Measurements from ENCODE around the gene MUCL3. TPM values are rescaled to one million over a fixed set of nuclear protein-coding genes. Genes with fewer than 3 reads are reported as not detected.
"Not testable (repeated sequence)": the region's sequence is repeated elsewhere in the genome, so short reads cannot be mapped to it uniquely, and the experiment has no call there.

Gene MUCL3
- total RNA-seq, 1 donor from 2014 or later: not detected

DNA sequence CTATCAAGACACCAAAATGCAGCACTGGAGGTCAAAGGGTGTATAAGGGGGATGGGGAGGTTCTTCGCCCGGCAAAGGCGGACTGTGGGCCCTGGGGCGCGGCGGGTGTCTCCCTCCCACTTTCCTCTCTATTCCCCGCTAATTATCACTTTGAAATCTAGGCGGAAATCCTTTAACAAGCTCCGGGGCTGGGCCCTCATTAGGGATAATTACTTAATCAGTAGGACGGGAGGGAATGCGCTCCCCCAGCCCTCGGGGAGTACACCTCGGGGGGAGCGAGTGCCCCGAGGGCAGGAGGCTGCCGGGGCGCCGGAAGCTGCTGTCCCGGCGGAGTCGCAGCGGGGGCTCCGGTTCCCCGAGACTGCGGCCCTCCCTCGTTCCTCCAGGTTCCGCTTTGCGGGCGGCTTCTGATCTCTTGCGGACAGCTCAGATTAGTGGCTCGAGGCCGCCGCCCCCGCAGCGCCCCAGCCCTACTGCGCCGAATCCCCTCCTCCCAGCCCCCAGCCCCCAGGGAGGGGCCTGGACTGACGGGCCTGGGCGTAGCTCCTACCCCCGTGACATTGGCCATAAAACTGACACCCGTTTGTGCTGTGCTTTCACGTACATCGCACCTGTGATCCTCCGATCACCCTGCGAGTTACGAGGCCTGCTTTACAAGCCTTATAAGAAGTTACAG, 14.7 kb downstream of the MUCL3 start:
- no peak overlapping the region for H3K27ac Mint-ChIP-seq
- no peaks in the 10 kb centered on the region for H3K9me3 Mint-ChIP-seq
- intact Hi-C loops (cut with micrococcal nuclease): no loop called here
- H3K4me3 Mint-ChIP-seq (ENCODE audit: low read depth): peak overlapping the region; percentile 55
- H3K36me3 Mint-ChIP-seq (ENCODE audit: low read depth): no peaks in the 10 kb centered on the region
- DNase-seq (ENCODE audit: low spot score): peak; percentile 18
- H3K27me3 Mint-ChIP-seq (ENCODE audit: low read depth): peaks cover 66% of the 10 kb centered on the region
- H3K4me1 Mint-ChIP-seq (ENCODE audit: low read depth): peaks cover 7% of the 10 kb centered on the region

DNA sequence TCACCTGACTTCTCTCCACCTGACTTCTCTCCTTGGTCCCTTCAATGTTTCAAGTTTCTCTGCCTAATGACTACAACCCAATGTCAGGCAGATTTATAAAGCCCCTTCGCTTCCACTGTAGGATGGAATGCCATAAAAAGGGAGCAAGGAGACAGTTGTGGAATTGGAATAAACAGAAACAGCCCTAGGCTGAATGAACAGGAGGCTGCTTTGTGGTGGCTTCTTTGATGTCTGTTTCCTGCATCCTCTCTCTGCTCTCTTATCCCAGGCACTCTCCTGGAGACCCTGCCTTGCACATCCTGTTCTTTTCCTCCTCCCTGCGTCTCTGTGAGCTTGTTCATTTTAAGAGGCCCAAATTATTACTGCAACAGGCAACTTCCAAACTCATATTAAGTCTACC, 16.9 kb downstream of the MUCL3 start:
- intact Hi-C loops (cut with micrococcal nuclease): no loop called here
- DNase-seq (ENCODE audit: low spot score): no peak
- Mint-ChIP-seq H3K36me3 (ENCODE audit: low read depth) (no peaks in the 10 kb centered on the region), H3K9me3 (no peaks in the 10 kb centered on the region), H3K4me1 (ENCODE audit: low read depth) (peaks cover 2% of the 10 kb centered on the region), H3K27ac (no peak overlapping the region), H3K4me3 (ENCODE audit: low read depth) (no peak overlapping the region), H3K27me3 (ENCODE audit: low read depth) (peaks cover 55% of the 10 kb centered on the region)

DNA sequence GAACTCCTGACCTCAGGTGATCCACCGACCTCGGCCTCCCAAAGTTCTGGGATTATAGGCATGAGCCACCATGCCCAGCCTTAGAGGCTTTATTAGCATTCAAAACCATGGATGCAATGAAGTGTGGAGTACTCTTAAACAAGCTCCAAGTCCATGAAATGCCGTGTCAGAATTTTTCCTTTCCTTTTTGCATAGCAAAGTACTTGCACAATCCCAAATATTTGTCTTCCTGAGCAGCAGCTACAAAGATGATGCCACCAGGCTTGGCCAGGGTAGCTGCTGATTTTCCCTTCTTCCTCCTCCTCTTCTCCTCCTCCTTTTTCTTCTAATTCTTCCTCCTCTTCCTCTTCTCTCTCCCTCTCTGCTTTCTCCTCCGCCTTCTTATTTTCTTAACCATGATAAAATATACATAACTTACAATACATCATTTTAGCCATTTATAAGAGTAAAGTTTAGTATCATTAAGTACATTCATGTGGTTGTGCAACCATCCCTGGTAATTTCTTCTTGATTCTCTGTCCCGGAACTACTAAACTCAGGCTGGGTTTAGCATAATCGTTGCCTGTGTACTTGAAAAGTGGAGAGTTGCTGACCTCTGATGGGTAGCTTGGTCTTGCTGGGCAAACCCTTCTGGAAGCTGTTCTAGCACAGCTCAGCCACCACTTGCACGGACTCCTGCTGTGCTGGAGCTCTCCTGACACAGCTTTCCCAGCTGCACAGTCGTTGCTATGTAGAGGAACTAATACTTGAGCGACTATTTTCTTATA, 20.3 kb downstream of the MUCL3 start:
- Mint-ChIP-seq H3K4me3 (ENCODE audit: low read depth) (no peak overlapping the region), H3K4me1 (ENCODE audit: low read depth) (peaks cover 18% of the 10 kb centered on the region), H3K9me3 (no peaks in the 10 kb centered on the region), H3K27me3 (ENCODE audit: low read depth) (peaks cover 42% of the 10 kb centered on the region), H3K27ac (no peak overlapping the region), H3K36me3 (ENCODE audit: low read depth) (no peaks in the 10 kb centered on the region)
- intact Hi-C loops (cut with micrococcal nuclease): no loop called here
- no peak for DNase-seq (ENCODE audit: low spot score)

GRCh38 chr6:30962716-30963115, 21.9 kb downstream of the MUCL3 start:
- no peak overlapping the region for H3K27ac Mint-ChIP-seq
- peaks cover 18% of the 10 kb centered on the region for H3K4me1 Mint-ChIP-seq (ENCODE audit: low read depth)
- DNase-seq (ENCODE audit: low spot score): no peak
- no peak overlapping the region for H3K4me3 Mint-ChIP-seq (ENCODE audit: low read depth)
- no peaks in the 10 kb centered on the region for H3K9me3 Mint-ChIP-seq
- H3K36me3 Mint-ChIP-seq (ENCODE audit: low read depth): no peaks in the 10 kb centered on the region
- peaks cover 34% of the 10 kb centered on the region for H3K27me3 Mint-ChIP-seq (ENCODE audit: low read depth)
- intact Hi-C loops (cut with micrococcal nuclease): no loop called here

GRCh38 chr6:30963641-30964040, 22.9 kb downstream of the MUCL3 start:
- Mint-ChIP-seq H3K36me3 (ENCODE audit: low read depth) (no peaks in the 10 kb centered on the region), H3K4me1 (ENCODE audit: low read depth) (peaks cover 18% of the 10 kb centered on the region), H3K9me3 (no peaks in the 10 kb centered on the region), H3K27me3 (ENCODE audit: low read depth) (peaks cover 28% of the 10 kb centered on the region), H3K27ac (no peak overlapping the region), H3K4me3 (ENCODE audit: low read depth) (no peak overlapping the region)
- intact Hi-C loops (cut with micrococcal nuclease): no loop called here
- DNase-seq (ENCODE audit: low spot score): no peak

- Mint-ChIP-seq H3K36me3 (ENCODE audit: low read depth) (no peaks in the 10 kb centered on the region), H3K27ac (no peak overlapping the region), H3K9me3 (no peaks in the 10 kb centered on the region), H3K4me1 (ENCODE audit: low read depth) (peaks cover 18% of the 10 kb centered on the region), H3K4me3 (ENCODE audit: low read depth) (no peak overlapping the region), H3K27me3 (ENCODE audit: low read depth) (peaks cover 27% of the 10 kb centered on the region)
- peak; percentile 11 for DNase-seq (ENCODE audit: low spot score)
- intact Hi-C loops (cut with micrococcal nuclease): no loop called here
Observed at GRCh38 chr6:30964075-30964474, 23.3 kb downstream of the MUCL3 start.

GRCh38 chr6:30965140-30965601, 24.4 kb downstream of the MUCL3 start:
- H3K27me3 Mint-ChIP-seq (ENCODE audit: low read depth): peaks cover 23% of the 10 kb centered on the region
- no peaks in the 10 kb centered on the region for H3K36me3 Mint-ChIP-seq (ENCODE audit: low read depth)
- no peak overlapping the region for H3K4me3 Mint-ChIP-seq (ENCODE audit: low read depth)
- H3K4me1 Mint-ChIP-seq (ENCODE audit: low read depth): peaks cover 18% of the 10 kb centered on the region
- DNase-seq (ENCODE audit: low spot score): no peak
- intact Hi-C loops (cut with micrococcal nuclease): no loop called here
- no peak overlapping the region for H3K27ac Mint-ChIP-seq
- H3K9me3 Mint-ChIP-seq: no peaks in the 10 kb centered on the region

DNA sequence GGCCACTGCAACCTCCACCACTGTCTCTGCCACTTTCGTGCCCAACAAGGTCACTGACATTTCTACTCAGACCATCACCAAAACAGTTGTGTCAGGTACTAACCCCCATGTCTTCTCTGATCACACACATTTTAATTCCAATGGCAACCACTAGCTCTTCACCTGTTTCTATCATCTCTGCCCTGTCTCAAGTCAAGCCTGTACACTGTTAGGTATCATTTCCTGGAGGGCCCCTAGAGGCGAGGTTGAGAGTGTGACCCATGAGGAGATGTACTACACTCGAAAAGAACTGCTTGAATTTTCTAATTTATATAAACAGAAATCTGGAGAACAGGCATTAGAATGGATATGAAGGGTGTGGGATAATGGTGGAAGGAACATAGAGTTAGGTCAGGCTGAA, 25.4 kb downstream of the MUCL3 start:
- no peak for DNase-seq (ENCODE audit: low spot score)
- peaks cover 18% of the 10 kb centered on the region for H3K4me1 Mint-ChIP-seq (ENCODE audit: low read depth)
- no peaks in the 10 kb centered on the region for H3K36me3 Mint-ChIP-seq (ENCODE audit: low read depth)
- peaks cover 21% of the 10 kb centered on the region for H3K27me3 Mint-ChIP-seq (ENCODE audit: low read depth)
- intact Hi-C loops (cut with micrococcal nuclease): no loop called here
- no peaks in the 10 kb centered on the region for H3K9me3 Mint-ChIP-seq
- H3K4me3 Mint-ChIP-seq (ENCODE audit: low read depth): no peak overlapping the region
- H3K27ac Mint-ChIP-seq: no peak overlapping the region

DNA sequence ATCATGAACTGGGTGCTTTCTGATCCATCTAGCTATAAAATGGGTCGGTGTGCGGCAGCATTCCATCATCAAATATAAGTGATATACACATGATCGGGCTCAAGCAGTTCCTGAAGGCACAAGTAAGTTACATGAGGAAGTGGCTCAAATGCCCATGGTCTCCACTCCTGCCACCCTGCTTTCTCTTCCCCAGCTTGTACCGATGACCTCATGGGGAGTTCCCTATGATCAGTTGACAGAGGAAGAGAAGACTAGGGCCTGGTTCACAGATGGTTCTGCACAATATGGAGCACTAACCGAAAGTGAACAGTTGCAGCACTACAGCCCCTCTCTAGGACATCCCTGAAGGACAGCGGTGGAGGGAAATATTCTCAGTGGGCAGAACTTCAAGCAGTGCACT, 28.4 kb downstream of the MUCL3 start:
- Mint-ChIP-seq H3K4me1 (ENCODE audit: low read depth) (peaks cover 14% of the 10 kb centered on the region), H3K27me3 (ENCODE audit: low read depth) (peaks cover 29% of the 10 kb centered on the region)
- H3K27ac Mint-ChIP-seq; H3K36me3 Mint-ChIP-seq (ENCODE audit: low read depth); DNase-seq (ENCODE audit: low spot score); intact Hi-C loops (cut with micrococcal nuclease); H3K4me3 Mint-ChIP-seq (ENCODE audit: low read depth); H3K9me3 Mint-ChIP-seq: not testable (repeated sequence)

GRCh38 chr6:30970946-30971345, 30.2 kb downstream of the MUCL3 start:
- Mint-ChIP-seq H3K27ac (no peak overlapping the region), H3K27me3 (ENCODE audit: low read depth) (peaks cover 21% of the 10 kb centered on the region), H3K36me3 (ENCODE audit: low read depth) (no peaks in the 10 kb centered on the region), H3K4me1 (ENCODE audit: low read depth) (no peaks in the 10 kb centered on the region), H3K9me3 (no peaks in the 10 kb centered on the region), H3K4me3 (ENCODE audit: low read depth) (no peak overlapping the region)
- intact Hi-C loops (cut with micrococcal nuclease): no loop called here
- no peak for DNase-seq (ENCODE audit: low spot score)

- peaks cover 18% of the 10 kb centered on the region for H3K27me3 Mint-ChIP-seq (ENCODE audit: low read depth)
- no peaks in the 10 kb centered on the region for H3K36me3 Mint-ChIP-seq (ENCODE audit: low read depth)
- H3K9me3 Mint-ChIP-seq: no peaks in the 10 kb centered on the region
- H3K27ac Mint-ChIP-seq: no peak overlapping the region
- intact Hi-C loops (cut with micrococcal nuclease): no loop called here
- H3K4me1 Mint-ChIP-seq (ENCODE audit: low read depth): no peaks in the 10 kb centered on the region
- no peak overlapping the region for H3K4me3 Mint-ChIP-seq (ENCODE audit: low read depth)
- DNase-seq (ENCODE audit: low spot score): no peak
Observed at GRCh38 chr6:30972816-30973215, 32.0 kb downstream of the MUCL3 start.

- no peaks in the 10 kb centered on the region for H3K36me3 Mint-ChIP-seq (ENCODE audit: low read depth)
- H3K27ac Mint-ChIP-seq: no peak overlapping the region
- H3K27me3 Mint-ChIP-seq (ENCODE audit: low read depth): peaks cover 28% of the 10 kb centered on the region
- no peak for DNase-seq (ENCODE audit: low spot score)
- intact Hi-C loops (cut with micrococcal nuclease): no loop called here
- no peak overlapping the region for H3K4me3 Mint-ChIP-seq (ENCODE audit: low read depth)
- no peaks in the 10 kb centered on the region for H3K9me3 Mint-ChIP-seq
- H3K4me1 Mint-ChIP-seq (ENCODE audit: low read depth): no peaks in the 10 kb centered on the region
Observed at GRCh38 chr6:30974490-30975252, 33.9 kb downstream of the MUCL3 start.

GRCh38 chr6:30979141-30979540, 38.4 kb downstream of the MUCL3 start:
- intact Hi-C loops (cut with micrococcal nuclease): no loop called here
- Mint-ChIP-seq H3K9me3 (no peaks in the 10 kb centered on the region), H3K4me3 (ENCODE audit: low read depth) (no peak overlapping the region), H3K4me1 (ENCODE audit: low read depth) (peaks cover 2% of the 10 kb centered on the region), H3K27ac (no peak overlapping the region), H3K27me3 (ENCODE audit: low read depth) (peaks cover 37% of the 10 kb centered on the region), H3K36me3 (ENCODE audit: low read depth) (no peaks in the 10 kb centered on the region)
- no peak for DNase-seq (ENCODE audit: low spot score)

Measured in activated T-helper 2 cell treated with anti-CD3 and anti-CD28 coated beads, Interferon-gamma antibody, Interleukin-2, Interleukin-4, amounts not matched to agents 10 μg/mL and 5 μg/mL and 100 μg/mL, durations not matched to agents 14 hours and 24 hours and 36 hours (primary cell).